Ramos (cell line): Measurements from ENCODE around the gene TRIM47.

Source experiments
- in situ Hi-C: fragments of 300-500 bp; cut with MboI; formaldehyde crosslinking; loops from one replicate; pipeline ENCODE4 v1.14.3; 2022; ENCODE audit warnings: low sequenced_read_pairs; ENCODE audit not compliant: unreplicated experiment

TRIM47 gene

GRCh38 chr17:75878174-75878998 is at the start of gene TRIM47:
Gene TRIM47, minus strand, starts transcription at chr17:75878581. Its CDS starts 33 bp downstream, at chr17:75878548.
- in situ Hi-C loops: no loop called here

GRCh38 chr17:75927286-75927922 is 49.0 kb upstream of the TRIM47 start:
- in situ Hi-C loops: no loop called here

- in situ Hi-C loops: no loop called here
Observed at GRCh38 chr17:75926456-75926855, 48.1 kb upstream of the TRIM47 start.

GRCh38 chr17:75925912-75926311 is 47.5 kb upstream of the TRIM47 start:
- in situ Hi-C loops: no loop called here

GRCh38 chr17:75925103-75925502 is 46.7 kb upstream of the TRIM47 start:
- in situ Hi-C loops: no loop called here

- in situ Hi-C loops: no loop called here
Observed at GRCh38 chr17:75922963-75923874, 44.8 kb upstream of the TRIM47 start.

GRCh38 chr17:75922173-75922961 is 44.0 kb upstream of the TRIM47 start:
- in situ Hi-C loops: no loop called here

GRCh38 chr17:75921596-75921995 is 43.2 kb upstream of the TRIM47 start:
- in situ Hi-C loops: no loop called here

GRCh38 chr17:75920045-75920560 is 41.7 kb upstream of the TRIM47 start:
- in situ Hi-C loops: no loop called here

GRCh38 chr17:75919611-75920010 is 41.2 kb upstream of the TRIM47 start:
- in situ Hi-C loops: no loop called here

- in situ Hi-C loops: no loop called here
Observed at GRCh38 chr17:75917917-75918445, 39.6 kb upstream of the TRIM47 start.

- in situ Hi-C loops: no loop called here
Observed at GRCh38 chr17:75917141-75917916, 38.9 kb upstream of the TRIM47 start.

- in situ Hi-C loops: no loop called here
Observed at GRCh38 chr17:75915268-75915667, 36.9 kb upstream of the TRIM47 start.

GRCh38 chr17:75914643-75915267 is 36.4 kb upstream of the TRIM47 start:
- in situ Hi-C loops: no loop called here

- in situ Hi-C loops: no loop called here
Observed at GRCh38 chr17:75913537-75914210, 35.3 kb upstream of the TRIM47 start.

GRCh38 chr17:75910699-75911098 is 32.3 kb upstream of the TRIM47 start:
- in situ Hi-C loops: no loop called here

GRCh38 chr17:75909812-75910274 is 31.5 kb upstream of the TRIM47 start:
- in situ Hi-C loops: loop anchor here (5.0 kb wide), 1 partner anchor 97 kb away; no protein-coding TSS in a partner anchor
